Neural progenitor cell (in vitro differentiated cells): Measurements from ENCODE around the gene DYNLRB1.

Experiments used
- EZH2 ChIP-seq: fragments of 200-600 bp; sonication (generic); IDR thresholded peaks from 2 replicates; pipeline ENCODE4 v1.6.1; 2017; ENCODE audit warnings: antibody characterized with exemption, mild to moderate bottlenecking, moderate library complexity
- EZH2phosphoT487 ChIP-seq: fragments of 200-600 bp; sonication (generic); IDR thresholded peaks from 2 replicates; pipeline ENCODE4 v1.6.1; 2017; ENCODE audit warnings: antibody characterized with exemption
- TF ChIP-seq, protein P1 (sequence below): fragments of 200-600 bp; sonication (generic); IDR thresholded peaks from 2 replicates; pipeline ENCODE4 v1.5.1; 2017; ENCODE audit warnings: antibody characterized with exemption, mild to moderate bottlenecking

DNA sequence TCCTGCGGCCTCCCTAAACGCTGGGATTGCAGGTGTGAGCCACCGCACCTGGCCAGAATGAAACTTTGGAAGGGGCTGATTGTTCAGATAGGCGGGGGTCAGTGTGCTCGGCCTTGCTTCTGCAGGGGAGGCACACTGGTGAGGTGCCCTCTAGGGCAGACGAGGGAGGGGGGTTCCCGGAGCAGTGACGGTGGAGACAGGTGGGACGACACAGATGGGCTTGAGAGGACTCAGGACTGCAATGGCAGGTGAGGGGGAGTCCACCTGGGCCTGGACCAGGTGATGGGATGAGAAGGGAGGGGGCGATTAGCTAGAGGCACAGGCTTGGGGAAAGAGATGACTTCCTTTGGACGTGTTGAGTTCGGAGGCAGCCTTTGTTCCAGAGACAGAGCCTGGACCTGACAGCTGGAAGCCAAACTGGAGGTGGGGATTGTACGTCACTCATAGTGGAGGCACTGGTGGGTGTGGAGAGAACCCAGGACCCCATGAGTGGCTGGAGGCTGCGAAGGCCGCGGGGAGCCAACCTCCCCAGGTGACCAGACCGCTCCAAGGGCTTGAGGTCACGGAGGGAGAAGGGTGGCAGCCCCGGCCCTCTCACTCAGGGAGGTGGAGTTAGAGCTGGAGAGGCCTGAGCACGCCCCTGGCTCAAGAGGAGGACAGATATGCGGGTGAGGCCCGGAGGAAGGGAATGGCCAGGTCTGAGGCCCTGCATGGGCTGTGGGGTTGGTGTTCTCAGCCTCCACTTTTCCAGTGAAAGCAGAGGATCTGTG, 31.8 kb downstream of the DYNLRB1 start:
- TF ChIP-seq, protein P1, sequence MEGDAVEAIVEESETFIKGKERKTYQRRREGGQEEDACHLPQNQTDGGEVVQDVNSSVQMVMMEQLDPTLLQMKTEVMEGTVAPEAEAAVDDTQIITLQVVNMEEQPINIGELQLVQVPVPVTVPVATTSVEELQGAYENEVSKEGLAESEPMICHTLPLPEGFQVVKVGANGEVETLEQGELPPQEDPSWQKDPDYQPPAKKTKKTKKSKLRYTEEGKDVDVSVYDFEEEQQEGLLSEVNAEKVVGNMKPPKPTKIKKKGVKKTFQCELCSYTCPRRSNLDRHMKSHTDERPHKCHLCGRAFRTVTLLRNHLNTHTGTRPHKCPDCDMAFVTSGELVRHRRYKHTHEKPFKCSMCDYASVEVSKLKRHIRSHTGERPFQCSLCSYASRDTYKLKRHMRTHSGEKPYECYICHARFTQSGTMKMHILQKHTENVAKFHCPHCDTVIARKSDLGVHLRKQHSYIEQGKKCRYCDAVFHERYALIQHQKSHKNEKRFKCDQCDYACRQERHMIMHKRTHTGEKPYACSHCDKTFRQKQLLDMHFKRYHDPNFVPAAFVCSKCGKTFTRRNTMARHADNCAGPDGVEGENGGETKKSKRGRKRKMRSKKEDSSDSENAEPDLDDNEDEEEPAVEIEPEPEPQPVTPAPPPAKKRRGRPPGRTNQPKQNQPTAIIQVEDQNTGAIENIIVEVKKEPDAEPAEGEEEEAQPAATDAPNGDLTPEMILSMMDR: no peak
- no peak for TF ChIP-seq EZH2
- TF ChIP-seq EZH2phosphoT487: no peak
